HepG2 (cell line): ENCODE results near the gene SMIM29. TPM values are rescaled to one million over a fixed set of nuclear protein-coding genes. Genes with fewer than 3 reads are reported as not detected.
"Not testable (repeated sequence)": the region's sequence is repeated elsewhere in the genome, so short reads cannot be mapped to it uniquely, and the experiment has no call there.

Experiments used
- ATAC-seq: fragments of 200-7000 bp; cut with Tn5 transposase; 3 replicates; pipeline ENCODE4 v1.9.1; 2020; ENCODE audit warnings: mild to moderate bottlenecking, moderate library complexity
- BruUV-seq: library from RNA; stranded (reverse); fragments of 400-500 nt; replicated peaks from 2 replicates; lab custom pipeline; 2021; lab: Mats Ljungman, UMichigan
- CTCF ChIA-PET: fragments of 300-600 bp; formaldehyde crosslinking; extraction: SDS; loops from one replicate; lab custom pipeline; 2021; ENCODE audit warnings: low total read pairs, inconsistent platforms, low intra/inter-chr PET ratio; lab: Yijun Ruan, JAX
- POLR2A ChIA-PET: fragments of 350-600 bp; sonication (Branson Sonifier 250); formaldehyde crosslinking; loops from one replicate; lab custom pipeline; 2020; ENCODE audit warnings: antibody characterized with exemption, inconsistent platforms; lab: Yijun Ruan, JAX
- DNase-seq: peaks from one replicate; pipeline ENCODE4 v3.0.0-alpha.2; 2015; ENCODE audit warnings: low spot score
- FAIRE-seq: peaks from 3 replicates; lab custom pipeline; 2011; peaks lifted over from hg19 to GRCh38; lab: Jason Lieb, UNC
- H2AFZ ChIP-seq: one replicate; pipeline ENCODE4 v1.6.1; 2011; ENCODE audit warnings: low read length, inconsistent platforms
- H3K27ac ChIP-seq: fragments of 300-600 bp; 3 replicates; pipeline ENCODE4 v1.8.0; 2011; ENCODE audit warnings: mixed run types, mild to moderate bottlenecking, mixed read lengths, low read length, inconsistent platforms; ENCODE audit not compliant: insufficient read depth; ENCODE audit errors: extremely low read length
- H3K27me3 ChIP-seq, 2 experiments: fragments of 200-600 bp in 1 of 2; 2 replicates in 1 of 2; 3 replicates in 1 of 2; pipeline versions ENCODE4 v1.6.0 to v1.8.0; 2011; ENCODE audit warnings: low read length in 2 of 2, mild to moderate bottlenecking in 2 of 2, moderate library complexity in 2 of 2, inconsistent platforms in 1 of 2; ENCODE audit not compliant: insufficient read depth in 2 of 2, control insufficient read depth in 1 of 2
- H3K36me3 ChIP-seq, 2 experiments: fragments of 200-600 bp in 1 of 2; replicated peaks in 1 of 2; 2 replicates in 1 of 2; 3 replicates in 1 of 2; pipeline versions ENCODE4 v1.5.1 to v1.8.0; 2011; ENCODE audit warnings: low read length in 2 of 2, inconsistent platforms in 1 of 2; ENCODE audit not compliant: insufficient read depth in 2 of 2, control insufficient read depth in 1 of 2
- H3K4me1 ChIP-seq: 2 replicates; pipeline ENCODE4 v1.5.1; 2012; ENCODE audit warnings: low read length, inconsistent platforms; ENCODE audit not compliant: insufficient read depth
- H3K4me2 ChIP-seq: 2 replicates; pipeline ENCODE4 v1.6.0; 2011; ENCODE audit warnings: low read depth, low read length, inconsistent platforms
- H3K4me3 ChIP-seq, 3 experiments: fragments of 200-600 bp in 1 of 3; sonication (generic), shearing (Covaris generic) in 1 of 3; replicated peaks in 1 of 3; 2 replicates each; pipeline ENCODE4 v1.5.1; 2011 to 2016; ENCODE audit warnings: low read length in 3 of 3, inconsistent platforms in 2 of 3, low read depth in 2 of 3, mild to moderate bottlenecking in 2 of 3, control low read depth in 1 of 3, mixed read lengths in 1 of 3; ENCODE audit not compliant: insufficient read depth in 1 of 3
- H3K79me2 ChIP-seq: one replicate; pipeline ENCODE4 v1.6.1; 2011; ENCODE audit warnings: low read length, inconsistent platforms; ENCODE audit not compliant: insufficient read depth
- H3K9ac ChIP-seq: 2 replicates; pipeline ENCODE4 v1.6.0; 2011; ENCODE audit warnings: mild to moderate bottlenecking, low read depth, low read length, inconsistent platforms; ENCODE audit not compliant: insufficient read depth
- H3K9me3 ChIP-seq: 2 replicates; pipeline ENCODE4 v1.5.1; 2012; ENCODE audit warnings: mild to moderate bottlenecking, low read length
- H4K20me1 ChIP-seq: 2 replicates; pipeline ENCODE4 v1.6.0; 2011; ENCODE audit warnings: inconsistent platforms, mild to moderate bottlenecking, low read length, moderate library complexity; ENCODE audit not compliant: insufficient read depth
- EP300 ChIP-seq, 3 experiments: sonication (generic) in 1 of 3; formaldehyde crosslinking in 1 of 3; IDR thresholded peaks; 2 replicates each; pipeline versions ENCODE4 v1.5.1 to v1.6.1; 2011 to 2020; ENCODE audit warnings: low read depth in 2 of 3, low read length in 2 of 3, borderline replicate concordance in 1 of 3, improper control_type of control experiment in 1 of 3, mild to moderate bottlenecking in 1 of 3, missing genetic modification reagents in 1 of 3, moderate library complexity in 1 of 3
- FOSL2 ChIP-seq: sonication (generic); formaldehyde crosslinking; IDR thresholded peaks from 2 replicates; pipeline ENCODE4 v1.4.0; 2020; ENCODE audit warnings: missing genetic modification reagents
- HNRNPH1 ChIP-seq: fragments of 200-400 bp; formaldehyde crosslinking; optimal IDR thresholded peaks from 2 replicates; pipeline ENCODE3; 2017; ENCODE audit warnings: mild to moderate bottlenecking, low read depth, low read length
- HNRNPK ChIP-seq: fragments of 200-400 bp; formaldehyde crosslinking; IDR thresholded peaks from 2 replicates; pipeline ENCODE4 v1.6.1; 2018; ENCODE audit warnings: low read length, low read depth, moderate library complexity, mild to moderate bottlenecking; ENCODE audit not compliant: poor library complexity, severe bottlenecking
- IKZF1 ChIP-seq: fragments of 450-650 bp; IDR thresholded peaks from 2 replicates; pipeline ENCODE4 v1.7.1; 2016
- MAFF ChIP-seq: IDR thresholded peaks from 2 replicates; pipeline ENCODE4 v1.6.1; 2011; ENCODE audit warnings: low read depth, low read length, improper control_type of control experiment
- RBFOX2 ChIP-seq: fragments of 200-400 bp; formaldehyde crosslinking; IDR thresholded peaks from 2 replicates; pipeline ENCODE4 v1.6.1; 2017; ENCODE audit warnings: low read depth, mild to moderate bottlenecking, low read length
- SMC3 ChIP-seq: IDR thresholded peaks from 2 replicates; pipeline ENCODE4 v1.6.1; 2011; ENCODE audit warnings: low read length, improper control_type of control experiment
- SRY ChIP-seq: sonication (generic); formaldehyde crosslinking; IDR thresholded peaks from 2 replicates; pipeline ENCODE4 v1.8.0; 2022; ENCODE audit warnings: mild to moderate bottlenecking, missing genetic modification reagents
- ZNF280B ChIP-seq: sonication (generic); formaldehyde crosslinking; IDR thresholded peaks from 2 replicates; pipeline ENCODE4 v1.5.0; 2020; ENCODE audit warnings: missing genetic modification reagents, mild to moderate bottlenecking, borderline replicate concordance
- ZNF879 ChIP-seq: sonication (generic); formaldehyde crosslinking; IDR thresholded peaks from 2 replicates; pipeline ENCODE4 v1.8.1; 2023; ENCODE audit warnings: missing genetic modification reagents
- WGBS: methylation state at CpG from one replicate; pipeline ENCODE4 v1.1.6; 2017; ENCODE audit warnings: low lambda C conversion rate; 5-methylcytosine and 5-hydroxymethylcytosine counted together
- in situ Hi-C: cut with HindIII; loops from 2 replicates; pipeline ENCODE4 v1.10.0; 2017; ENCODE audit warnings: low pct_unique_long_range_greater_than_20kb; ENCODE audit not compliant: extremely low pct_ligation_motif_present
- intact Hi-C: fragments of 100-400 bp; cut with micrococcal nuclease; formaldehyde crosslinking; loops from one replicate; pipeline ENCODE4 v1.10.0; 2022; ENCODE audit not compliant: unreplicated experiment
- polyA plus RNA-seq, 8 experiments: library from polyadenylated mRNA; depleted of rRNA in 3 of 8; stranded (reverse) in 7 of 8; unstranded in 1 of 8; fragments of >200 nt; fragmentation: Illumina TruSeq in 4 of 8; extraction: Trizol in 4 of 8; gene quantifications; 2 replicates each; pipeline versions ENCODE4 v1.2.1 to v1.2.3, GENCODE V29; 2011 to 2016; ENCODE audit warnings: low read depth in 4 of 8, missing spikeins in 1 of 8, mixed read lengths in 1 of 8; ENCODE audit not compliant: insufficient read depth in 1 of 8
- total RNA-seq, 5 experiments: library from RNA; depleted of rRNA; stranded (reverse); fragments of >200 nt; fragmentation: Illumina TruSeq; extraction: Trizol; gene quantifications; 2 replicates each; pipeline ENCODE4 v1.2.3, GENCODE V29; 2016; ENCODE audit warnings: low read depth in 1 of 5

The SMIM29 gene
- total and polyA plus RNA-seq, 2 of the 13 experiments (the other 11 are each of a cell fraction or from before 2014, with no cell fraction given): 8.8 to 15.3 TPM

GRCh38 chr6:34245032-34245760 is 3.6 kb downstream of the SMIM29 start:
- not testable (repeated sequence) for H3K4me3 ChIP-seq, DNase-seq, H3K9me3 ChIP-seq, H3K79me2 ChIP-seq, H3K9ac ChIP-seq, H3K4me2 ChIP-seq, H3K27me3 ChIP-seq, H2AFZ ChIP-seq, H3K27ac ChIP-seq, H4K20me1 ChIP-seq, ATAC-seq, FAIRE-seq
- ChIA-PET CTCF (interaction anchor here (1.4 kb wide), 1 partner anchor 170 kb away, joined by 8 read pairs; no protein-coding TSS in a partner anchor), POLR2A (interaction anchor here (1.3 to 5.9 kb wide), 4 partner anchors 21 to 181 kb away, joined by 4 to 100 read pairs (median 7); partner anchors contain the start of gene RPS10)
- H3K4me1 ChIP-seq: peaks cover 56% of the 10 kb centered on the region
- TSS peak; percentile 42 for BruUV-seq
- in situ Hi-C loops: loop anchor here (5.0 to 25.0 kb wide), 2 partner anchors 172 to 367 kb away; no protein-coding TSS in a partner anchor
- 94% methylated on average over 13 of the region's 13 CpGs for whole genome bisulfite sequencing
- peaks cover 22 to 45% of the 10 kb centered on the region in 2 experiments; a peak in 4 of 5 replicates for H3K36me3 ChIP-seq
- intact Hi-C loops: loop anchor here (5.0 kb wide), 1 partner anchor 362 kb away; no protein-coding TSS in a partner anchor

DNA sequence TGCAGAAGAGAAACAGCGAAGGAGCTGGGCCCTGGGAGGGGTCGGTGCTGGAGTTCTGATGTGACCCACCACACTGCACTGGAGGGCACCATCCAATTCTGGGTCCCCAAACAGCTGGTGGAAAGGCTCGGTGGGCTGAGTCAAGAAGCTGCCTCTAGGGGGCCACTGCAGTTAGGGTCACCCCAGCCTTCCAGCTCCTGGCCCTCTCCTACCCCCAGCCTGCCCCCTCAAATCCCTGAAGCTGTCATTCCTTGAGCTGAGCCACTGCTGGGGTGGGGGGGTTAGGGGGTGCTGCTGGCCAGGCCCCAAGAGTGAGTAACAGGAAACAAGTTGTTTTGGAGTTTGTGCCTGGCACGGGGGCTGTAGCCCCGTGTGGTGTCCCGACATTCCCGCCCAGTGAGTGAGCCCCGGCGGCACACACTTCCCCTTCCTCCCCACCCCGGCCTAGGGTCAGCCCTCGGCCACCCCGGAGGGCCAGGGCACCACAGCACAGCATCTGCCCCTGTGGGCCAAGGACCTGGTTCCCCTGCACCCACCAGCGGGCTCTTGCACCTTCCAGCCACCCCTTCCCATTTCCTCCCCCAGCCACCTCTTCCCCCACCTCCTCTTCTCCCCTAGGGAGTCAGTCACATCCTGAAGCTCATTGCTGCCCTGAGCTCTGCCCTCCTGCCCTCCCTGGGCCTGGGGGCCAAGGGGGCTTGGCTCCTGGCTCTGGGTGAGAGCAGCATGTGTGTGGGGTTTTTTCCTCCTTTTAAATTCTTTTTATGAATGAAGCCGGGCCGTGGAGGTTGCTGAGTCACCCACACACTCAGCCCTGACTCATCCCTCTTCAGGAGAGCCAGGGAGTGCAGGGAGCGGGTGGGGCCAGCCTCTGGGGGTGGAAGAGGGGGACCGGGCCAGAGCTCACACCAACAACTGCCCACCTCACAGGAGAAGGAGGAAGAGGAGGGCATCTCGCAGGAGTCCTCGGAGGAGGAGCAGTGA is 4.6 kb downstream of the SMIM29 start:
- Histone ChIP-seq H3K4me3 (no peak overlapping the region), H3K9ac (peak overlapping the region; percentile 33; the same call in 1 of the 2 replicates), H3K36me3 (peaks cover 22 to 45% of the 10 kb centered on the region in 2 experiments; a peak in 4 of 5 replicates), H3K4me2 (no peak overlapping the region), H3K27me3 (no peaks in the 10 kb centered on the region), H3K4me1 (peaks cover 58% of the 10 kb centered on the region), H2AFZ (no peak overlapping the region), H4K20me1 (0 out of 2 replicates have a peak, but pooled peaks cover 4% of the 10 kb centered on the region), H3K79me2 (peaks cover 9% of the 10 kb centered on the region), H3K27ac (peak overlapping the region; percentile 20), H3K9me3 (no peaks in the 10 kb centered on the region)
- BruUV-seq: no TSS peak
- intact Hi-C loops: no loop called here
- ATAC-seq (peak; percentile 4; the same call in 1 of the 3 replicates), FAIRE-seq (no peak), DNase-seq (peak; percentile 75)
- POLR2A ChIA-PET: interaction anchor here (1.3 to 1.9 kb wide), 4 partner anchors 20 to 182 kb away, joined by 4 to 7 read pairs (median 6); partner anchors contain the start of gene RPS10
- in situ Hi-C loops: loop anchor here (25.0 kb wide), 1 partner anchor 368 kb away; no protein-coding TSS in a partner anchor
- WGBS: 77% methylated on average over 13 of the region's 19 CpGs
- CTCF ChIA-PET: interaction anchor here (1.4 kb wide), 1 partner anchor 171 kb away, joined by 8 read pairs; no protein-coding TSS in a partner anchor
- peak; percentile 93 for TF ChIP-seq HNRNPK
- no peak for TF ChIP-seq ZNF280B
- TF ChIP-seq ZNF879: no peak
- TF ChIP-seq HNRNPH1: peak; percentile 37
- TF ChIP-seq FOSL2: peak; percentile 92
- no peak for TF ChIP-seq IKZF1
- peak; percentile 44; the same call in 1 of the 2 replicates for TF ChIP-seq MAFF
- peak; percentile 58; the same call in 1 of the 2 replicates for TF ChIP-seq RBFOX2
- TF ChIP-seq SRY: no peak
- TF ChIP-seq SMC3: no peak
- TF ChIP-seq EP300 (IDR thresholded peaks at IDR 0.05; ENCODE audit: low read depth in 2 of 2, low read length in 2 of 2): peak in 1 of 2 experiments; percentile 39; a peak in 1 of 4 replicates
- no peak for TF ChIP-seq EP300 (CRISPR knock-in tag; IDR thresholded peaks at IDR 0.05; ENCODE audit: borderline replicate concordance)
